IMR-90 (cell line): ENCODE data around the gene IL12RB2. TPM values are rescaled to one million over a fixed set of nuclear protein-coding genes. Genes with fewer than 3 reads are reported as not detected.
"Not testable (repeated sequence)": the region's sequence is repeated elsewhere in the genome, so short reads cannot be mapped to it uniquely, and the experiment has no call there.

Source experiments
- ATAC-seq: fragments of 200-7000 bp; cut with Tn5 transposase; 2 replicates; pipeline ENCODE4 v1.9.1; 2020; ENCODE audit warnings: low read depth, mild to moderate bottlenecking, moderate library complexity
- BruUV-seq: library from RNA; stranded (reverse); fragments of 400-500 nt; replicated peaks from 2 replicates; lab custom pipeline; 2021; lab: Mats Ljungman, UMichigan
- CTCF ChIA-PET: fragments of 300-600 bp; formaldehyde crosslinking; extraction: SDS; loops from one replicate; lab custom pipeline; 2021; ENCODE audit warnings: antibody characterized with exemption; lab: Yijun Ruan, JAX
- POLR2A ChIA-PET: fragments of 300-600 bp; sonication (Branson Sonifier 250); formaldehyde crosslinking; loops from one replicate; lab custom pipeline; 2022; ENCODE audit warnings: antibody characterized with exemption; ENCODE audit not compliant: unreplicated experiment; lab: Charles Lee
- DNase-seq: peaks from one replicate; pipeline ENCODE4 v3.0.0; 2013
- H2AFZ ChIP-seq: replicated peaks from 2 replicates; pipeline ENCODE3; 2013; ENCODE audit warnings: low read length, mild to moderate bottlenecking; ENCODE audit not compliant: poor library complexity
- H2AK5ac ChIP-seq: 2 replicates; pipeline ENCODE4 v1.6.1; 2013; ENCODE audit warnings: low read depth, low read length, inconsistent platforms
- H2AK9ac ChIP-seq: replicated peaks from 2 replicates; pipeline ENCODE3; 2013; ENCODE audit warnings: mild to moderate bottlenecking, low read depth, low read length, moderate library complexity; ENCODE audit not compliant: poor library complexity
- H2BK120ac ChIP-seq: 2 replicates; pipeline ENCODE4 v1.6.1; 2013; ENCODE audit warnings: low read depth, low read length, inconsistent platforms
- H2BK15ac ChIP-seq: 3 replicates; pipeline ENCODE4 v1.6.1; 2013; ENCODE audit warnings: low read depth, low read length, inconsistent platforms
- H2BK20ac ChIP-seq: 2 replicates; pipeline ENCODE4 v1.6.1; 2013; ENCODE audit warnings: low read depth, mild to moderate bottlenecking, inconsistent platforms, low read length, moderate library complexity
- H2BK5ac ChIP-seq: 2 replicates; pipeline ENCODE4 v1.6.1; 2013; ENCODE audit warnings: mild to moderate bottlenecking, low read depth, low read length, inconsistent platforms; ENCODE audit not compliant: poor library complexity, severe bottlenecking
- H3K14ac ChIP-seq: replicated peaks from 2 replicates; pipeline ENCODE4 v1.6.1; 2013; ENCODE audit warnings: low read depth, low read length, inconsistent platforms
- H3K18ac ChIP-seq: 2 replicates; pipeline ENCODE4 v1.6.1; 2013; ENCODE audit warnings: low read depth, low read length, control low read depth
- H3K23ac ChIP-seq: 2 replicates; pipeline ENCODE4 v1.6.1; 2013; ENCODE audit warnings: low read depth, low read length, inconsistent platforms
- H3K27ac ChIP-seq: 2 replicates; pipeline ENCODE4 v1.5.1; 2013; ENCODE audit warnings: mild to moderate bottlenecking, control low read depth, low read length; ENCODE audit not compliant: insufficient read depth
- H3K27me3 ChIP-seq: 2 replicates; pipeline ENCODE4 v1.6.1; 2013; ENCODE audit warnings: low read length; ENCODE audit not compliant: control insufficient read depth, insufficient read depth
- H3K36me3 ChIP-seq: 2 replicates; pipeline ENCODE4 v1.6.1; 2013; ENCODE audit warnings: low read length, mixed read lengths; ENCODE audit not compliant: control insufficient read depth, insufficient read depth
- H3K4ac ChIP-seq: 2 replicates; pipeline ENCODE4 v1.6.1; 2013; ENCODE audit warnings: low read depth, low read length, inconsistent platforms
- H3K4me1 ChIP-seq: 2 replicates; pipeline ENCODE4 v1.6.1; 2013; ENCODE audit warnings: low read length, mixed read lengths; ENCODE audit not compliant: control insufficient read depth, insufficient read depth
- H3K4me2 ChIP-seq: 2 replicates; pipeline ENCODE4 v1.6.1; 2013; ENCODE audit warnings: low read depth, mild to moderate bottlenecking, control low read depth, low read length, moderate library complexity
- H3K4me3 ChIP-seq: 2 replicates; pipeline ENCODE4 v1.5.1; 2013; ENCODE audit warnings: low read depth, mild to moderate bottlenecking, control low read depth, low read length, moderate library complexity; ENCODE audit not compliant: insufficient read depth
- H3K56ac ChIP-seq: 2 replicates; pipeline ENCODE4 v1.6.1; 2013; ENCODE audit warnings: low read length, inconsistent platforms; ENCODE audit not compliant: insufficient read depth; ENCODE audit errors: extremely low read depth
- H3K79me1 ChIP-seq, 2 experiments: 2 replicates each; pipeline ENCODE4 v1.6.1; 2013; ENCODE audit warnings: low read length in 2 of 2, inconsistent platforms in 1 of 2, low read depth in 1 of 2
- H3K9ac ChIP-seq: 2 replicates; pipeline ENCODE4 v1.6.1; 2013; ENCODE audit warnings: low read depth, low read length, control low read depth
- H3K9me1 ChIP-seq: 2 replicates; pipeline ENCODE4 v1.6.1; 2013; ENCODE audit warnings: low read length, inconsistent platforms; ENCODE audit not compliant: insufficient read depth
- H3K9me3 ChIP-seq: 2 replicates; pipeline ENCODE4 v1.6.1; 2013; ENCODE audit warnings: low read length; ENCODE audit not compliant: control insufficient read depth, insufficient read depth
- H4K20me1 ChIP-seq: 2 replicates; pipeline ENCODE4 v1.6.1; 2013; ENCODE audit warnings: low read length, inconsistent platforms; ENCODE audit not compliant: insufficient read depth
- H4K5ac ChIP-seq: 2 replicates; pipeline ENCODE4 v1.6.1; 2013; ENCODE audit warnings: mild to moderate bottlenecking, low read depth, low read length, control low read depth
- H4K8ac ChIP-seq, 2 experiments: 2 replicates each; pipeline ENCODE4 v1.6.1; 2013; ENCODE audit warnings: low read depth in 2 of 2, low read length in 2 of 2, control low read depth in 1 of 2, inconsistent platforms in 1 of 2
- H4K91ac ChIP-seq: 2 replicates; pipeline ENCODE4 v1.6.1; 2013; ENCODE audit warnings: low read depth, low read length, inconsistent platforms; ENCODE audit not compliant: insufficient read depth
- BHLHE40 ChIP-seq: fragments of 150-350 bp; IDR thresholded peaks from 2 replicates; pipeline ENCODE4 v1.6.1; 2016; ENCODE audit warnings: mild to moderate bottlenecking, low read depth, low read length
- WGBS, 2 experiments: methylation state at CpG; one replicate each; pipeline versions ENCODE4 v1.1.5 to v1.1.7; 2013; ENCODE audit warnings: missing lambda C conversion rate in 2 of 2; ENCODE audit not compliant: insufficient read length in 1 of 2; ENCODE audit errors: extremely low coverage in 2 of 2; 5-methylcytosine and 5-hydroxymethylcytosine counted together
- dilution Hi-C: fragments of 300-500 bp; cut with HindIII; formaldehyde crosslinking; loops from one replicate; pipeline ENCODE4 v1.14.3; 2018; ENCODE audit warnings: low sequenced_read_pairs; ENCODE audit not compliant: unreplicated experiment
- in situ Hi-C: fragments of 300-500 bp; cut with MboI; formaldehyde crosslinking; loops from 3 replicates; pipeline ENCODE4 v1.14.3; 2019; ENCODE audit warnings: low sequenced_read_pairs, inconsistent platforms, mixed read lengths
- intact Hi-C: fragments of 100-400 bp; cut with micrococcal nuclease; formaldehyde crosslinking; loops from 2 replicates; pipeline ENCODE4 v1.10.0; 2022
- polyA plus RNA-seq, 3 experiments: library from polyadenylated mRNA; depleted of rRNA; stranded (reverse); fragments of >200 nt; gene quantifications; 2 replicates each; pipeline ENCODE4 v1.2.3, GENCODE V29; 2012; ENCODE audit warnings: low replicate concordance in 1 of 3
- total RNA-seq: library from RNA; depleted of rRNA; stranded (reverse); fragments of >200 nt; gene quantifications from 2 replicates; pipeline ENCODE4 v1.2.3, GENCODE V29; 2012
- TF ChIP-seq, protein P1 (sequence below): fragments of 150-350 bp; IDR thresholded peaks from 2 replicates; pipeline ENCODE4 v1.6.1; 2017; ENCODE audit warnings: mild to moderate bottlenecking, antibody characterized with exemption, low read length, low read depth

The IL12RB2 gene
- total and polyA plus RNA-seq, 2 of the 4 experiments (the other 2 are of a cell fraction) = not detected

GRCh38 chr1:67400029-67400786, 92.5 kb downstream of the IL12RB2 start:
- H3K36me3 ChIP-seq, intact Hi-C loops, H4K20me1 ChIP-seq, H3K4me1 ChIP-seq, H2AK9ac ChIP-seq, H3K79me1 ChIP-seq, dilution Hi-C loops, H3K14ac ChIP-seq, H2BK20ac ChIP-seq, H3K4me3 ChIP-seq, H3K4me2 ChIP-seq, H3K27ac ChIP-seq, H4K8ac ChIP-seq, H3K9me3 ChIP-seq, H2AFZ ChIP-seq, H3K4ac ChIP-seq, BruUV-seq, H3K23ac ChIP-seq, CTCF ChIA-PET, H3K18ac ChIP-seq, H3K9ac ChIP-seq, POLR2A ChIA-PET, H3K9me1 ChIP-seq, H3K56ac ChIP-seq, H4K91ac ChIP-seq, H2BK120ac ChIP-seq, H2AK5ac ChIP-seq, H4K5ac ChIP-seq, H3K27me3 ChIP-seq, H2BK15ac ChIP-seq, H2BK5ac ChIP-seq: not testable (repeated sequence)
- in situ Hi-C loops = loop anchor here (25.0 kb wide), 1 partner anchor 362 kb away; no protein-coding TSS in a partner anchor
- peak; percentile 77 for DNase-seq
- TF ChIP-seq BHLHE40 = peak; percentile 44; the same call in 1 of the 2 replicates
- TF ChIP-seq, protein P1, sequence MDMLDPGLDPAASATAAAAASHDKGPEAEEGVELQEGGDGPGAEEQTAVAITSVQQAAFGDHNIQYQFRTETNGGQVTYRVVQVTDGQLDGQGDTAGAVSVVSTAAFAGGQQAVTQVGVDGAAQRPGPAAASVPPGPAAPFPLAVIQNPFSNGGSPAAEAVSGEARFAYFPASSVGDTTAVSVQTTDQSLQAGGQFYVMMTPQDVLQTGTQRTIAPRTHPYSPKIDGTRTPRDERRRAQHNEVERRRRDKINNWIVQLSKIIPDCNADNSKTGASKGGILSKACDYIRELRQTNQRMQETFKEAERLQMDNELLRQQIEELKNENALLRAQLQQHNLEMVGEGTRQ = 0 out of 2 replicates have a peak, but pooled peaks have one; percentile 16
- no CpG with 5 or more reads among the region's 12 CpGs for WGBS, 2 experiments
- ATAC-seq = peak; percentile 66
